Psoas muscle (tissue), 8 donors: Measurements from ENCODE around the gene CD300C. TPM values are rescaled to one million over a fixed set of nuclear protein-coding genes. Genes with fewer than 3 reads are reported as not detected.

Experiments used
- ATAC-seq, 4 donors: fragments of 200-7000 bp; cut with Tn5 transposase; one replicate each; pipeline ENCODE4 v1.9.1; 2020; ENCODE audit warnings: moderate library complexity in 3 of 4, mild to moderate bottlenecking in 2 of 4
- DNase-seq, 2 donors: peaks; one replicate each; pipeline ENCODE4 v3.0.0-alpha.2; 2020
- H3K27ac ChIP-seq: fragments of 200-600 bp; one replicate; pipeline ENCODE4 v1.8.0; 2022
- H3K27me3 ChIP-seq, 3 donors: fragments of 200-600 bp in 1 of 3; one replicate each; pipeline versions ENCODE4 v1.6.1 to v1.8.0; 2013 to 2022; ENCODE audit warnings: low read length in 2 of 3, mild to moderate bottlenecking in 2 of 3, moderate library complexity in 1 of 3; ENCODE audit not compliant: insufficient read depth in 3 of 3
- H3K36me3 ChIP-seq, 2 donors: fragments of 200-600 bp in 1 of 2; one replicate each; pipeline versions ENCODE4 v1.6.1 to v1.8.0; 2013 to 2022; ENCODE audit warnings: low read depth in 1 of 2, mild to moderate bottlenecking in 1 of 2, moderate library complexity in 1 of 2; ENCODE audit not compliant: insufficient read depth in 1 of 2
- H3K4me1 ChIP-seq: fragments of 200-600 bp; one replicate; pipeline ENCODE4 v1.8.0; 2022
- H3K4me3 ChIP-seq: fragments of 200-600 bp; one replicate; pipeline ENCODE4 v1.8.0; 2022; ENCODE audit warnings: mild to moderate bottlenecking
- H3K9me3 ChIP-seq: fragments of 200-600 bp; one replicate; pipeline ENCODE4 v1.8.0; 2022
- WGBS, 3 donors: extraction: QIAGEN DNeasy Blood & Tissue Kit; methylation state at CpG; one replicate each; pipeline versions ENCODE4 v1.1.6 to v1.1.7; 2013; 5-methylcytosine and 5-hydroxymethylcytosine counted together
- intact Hi-C, 2 donors: fragments of 100-400 bp; cut with DNase I; formaldehyde crosslinking; loops; one replicate each; pipeline versions ENCODE4 v1.11.0 to v1.14.2; 2022
- polyA plus RNA-seq, 3 donors: library from polyadenylated mRNA; stranded (reverse); fragments of 200-250 nt; gene quantifications; one replicate each; pipeline ENCODE4 v1.2.3, GENCODE V29; 2013
- total RNA-seq, 4 donors: library from RNA; stranded (reverse); fragmentation: NEBNext Ultra II Directional in 2 of 4; extraction: Animal tissue kit (Norgen Biotek cat#: 25700) in 2 of 4; gene quantifications; one replicate each; pipeline versions ENCODE4 v1.2.1 to v1.2.4, GENCODE V29; 2021 to 2023
- TF ChIP-seq, protein P1 (sequence below): fragments of 200-600 bp; IDR thresholded peaks from one replicate; pipeline ENCODE4 v1.8.0; 2022; ENCODE audit warnings: antibody characterized with exemption
- donor health status: healthy with polysubstance abuse.
- donor health status: DM: no; HTN: no; CAD: no; lungs with moderate emphysema.
- donor health status: Bipolar disorder and iron deficiency.
- donor health status: healthy.
- donor health status: DM: yes; HTN: yes; CAD: no.
- donor health status: DM: no; HTN: no; CAD: no.
- donor health status: DM: no; HTN: no; CAD: no.
- donor health status: DM: yes; HTN: yes; CAD: no.

The CD300C gene
- total and polyA plus RNA-seq, 7 donors: 0.03 to 0.44 (median 0.32) TPM

- intact Hi-C loops: no loop called here
- Histone ChIP-seq H3K4me1 (no peaks in the 10 kb centered on the region), H3K27me3 (peaks cover 0 to 2% (median 0%) of the 10 kb centered on the region in 3 donors), H3K36me3 (no peaks in the 10 kb centered on the region), H3K4me3 (no peak overlapping the region), H3K9me3 (peaks cover 3% of the 10 kb centered on the region), H3K27ac (no peak overlapping the region)
- TF ChIP-seq, protein P1, sequence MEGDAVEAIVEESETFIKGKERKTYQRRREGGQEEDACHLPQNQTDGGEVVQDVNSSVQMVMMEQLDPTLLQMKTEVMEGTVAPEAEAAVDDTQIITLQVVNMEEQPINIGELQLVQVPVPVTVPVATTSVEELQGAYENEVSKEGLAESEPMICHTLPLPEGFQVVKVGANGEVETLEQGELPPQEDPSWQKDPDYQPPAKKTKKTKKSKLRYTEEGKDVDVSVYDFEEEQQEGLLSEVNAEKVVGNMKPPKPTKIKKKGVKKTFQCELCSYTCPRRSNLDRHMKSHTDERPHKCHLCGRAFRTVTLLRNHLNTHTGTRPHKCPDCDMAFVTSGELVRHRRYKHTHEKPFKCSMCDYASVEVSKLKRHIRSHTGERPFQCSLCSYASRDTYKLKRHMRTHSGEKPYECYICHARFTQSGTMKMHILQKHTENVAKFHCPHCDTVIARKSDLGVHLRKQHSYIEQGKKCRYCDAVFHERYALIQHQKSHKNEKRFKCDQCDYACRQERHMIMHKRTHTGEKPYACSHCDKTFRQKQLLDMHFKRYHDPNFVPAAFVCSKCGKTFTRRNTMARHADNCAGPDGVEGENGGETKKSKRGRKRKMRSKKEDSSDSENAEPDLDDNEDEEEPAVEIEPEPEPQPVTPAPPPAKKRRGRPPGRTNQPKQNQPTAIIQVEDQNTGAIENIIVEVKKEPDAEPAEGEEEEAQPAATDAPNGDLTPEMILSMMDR: no peak
- no peak for ATAC-seq
- WGBS, 3 donors: 84% methylated on average over 8 of the region's 8 CpGs
- no peak for DNase-seq
Observed at GRCh38 chr17:74527756-74528155, 18.2 kb downstream of the CD300C start.

- peaks cover 3% of the 10 kb centered on the region for H3K9me3 ChIP-seq
- no peak overlapping the region for H3K4me3 ChIP-seq
- WGBS, 3 donors: 87 to 89% (median 87%) methylated on average over 5 of the region's 5 CpGs
- H3K36me3 ChIP-seq: no peaks in the 10 kb centered on the region
- no peaks in the 10 kb centered on the region for H3K4me1 ChIP-seq
- no peak overlapping the region for H3K27ac ChIP-seq
- ATAC-seq (no peak), DNase-seq (no peak)
- peaks cover 0 to 2% (median 0%) of the 10 kb centered on the region in 3 donors for H3K27me3 ChIP-seq
- TF ChIP-seq, protein P1: no peak
- intact Hi-C loops: no loop called here
Observed at GRCh38 chr17:74527081-74527480, 18.8 kb downstream of the CD300C start.

- intact Hi-C loops: no loop called here
Observed at GRCh38 chr17:74526681-74527080, 19.2 kb downstream of the CD300C start.

GRCh38 chr17:74525781-74526288 is 20.1 kb downstream of the CD300C start:
- H3K9me3 ChIP-seq: peaks cover 3% of the 10 kb centered on the region
- DNase-seq (no peak), ATAC-seq (no peak)
- TF ChIP-seq, protein P1: no peak
- no peak overlapping the region for H3K27ac ChIP-seq
- no peaks in the 10 kb centered on the region for H3K4me1 ChIP-seq
- WGBS, 3 donors: 86 to 88% (median 86%) methylated on average over 14 of the region's 14 CpGs
- H3K36me3 ChIP-seq: no peaks in the 10 kb centered on the region
- intact Hi-C loops: no loop called here
- H3K27me3 ChIP-seq: peaks cover 0 to 4% (median 0%) of the 10 kb centered on the region in 3 donors
- no peak overlapping the region for H3K4me3 ChIP-seq

More at GRCh38 chr17:74526681-74527080, 19.2 kb downstream of the CD300C start:
- 56 to 63% (median 61%) methylated on average over 3 of the region's 3 CpGs for WGBS, 3 donors
- DNase-seq (no peak), ATAC-seq (no peak)
- Histone ChIP-seq H3K27me3 (peaks cover 0 to 2% (median 0%) of the 10 kb centered on the region in 3 donors), H3K36me3 (no peaks in the 10 kb centered on the region), H3K27ac (no peak overlapping the region), H3K4me1 (no peaks in the 10 kb centered on the region), H3K4me3 (no peak overlapping the region), H3K9me3 (peaks cover 3% of the 10 kb centered on the region)
- TF ChIP-seq, protein P1: no peak

DNA sequence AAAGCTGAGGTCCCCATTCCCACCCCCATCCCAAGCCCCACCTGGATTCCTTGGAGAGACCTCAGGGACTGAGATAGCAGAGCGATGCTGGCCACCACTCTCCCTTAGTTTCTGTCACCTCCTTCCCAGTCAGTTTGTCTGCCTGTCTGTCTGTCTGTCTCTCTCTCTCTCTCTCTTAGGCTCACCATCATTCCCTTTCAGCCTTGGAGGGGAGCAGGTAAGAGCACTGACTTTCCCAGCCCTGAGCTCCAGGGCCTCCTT is 20.5 kb downstream of the CD300C start:
- Histone ChIP-seq H3K4me1 (no peaks in the 10 kb centered on the region), H3K9me3 (peaks cover 3% of the 10 kb centered on the region), H3K4me3 (no peak overlapping the region), H3K36me3 (no peaks in the 10 kb centered on the region), H3K27ac (no peak overlapping the region), H3K27me3 (peaks cover 0 to 4% (median 0%) of the 10 kb centered on the region in 3 donors)
- ATAC-seq (no peak), DNase-seq (no peak)
- intact Hi-C loops: no loop called here
- WGBS, 3 donors: 89 to 100% (median 89%) methylated on average over 1 of the region's 1 CpG
- TF ChIP-seq, protein P1: no peak
